DOHH2 (cell line): ENCODE results near the gene HIPK1.

Experiments
- H3F3A ChIP-seq: fragments of 200-600 bp; sonication (generic), shearing (Covaris generic); 2 replicates; pipeline ENCODE4 v1.6.0; 2016; ENCODE audit warnings: antibody characterized with exemption, mild to moderate bottlenecking; ENCODE audit not compliant: control insufficient read depth, insufficient read depth
- H3K27ac ChIP-seq: fragments of 200-600 bp; sonication (generic); 2 replicates; pipeline ENCODE4 v1.5.1; 2014; ENCODE audit warnings: low read depth, mild to moderate bottlenecking, low read length, moderate library complexity
- H3K27me3 ChIP-seq: fragments of 200-600 bp; sonication (generic); 2 replicates; pipeline ENCODE4 v1.6.1; 2014; ENCODE audit warnings: mild to moderate bottlenecking, low read length, mixed read lengths; ENCODE audit not compliant: control insufficient read depth
- H3K36me3 ChIP-seq: fragments of 200-600 bp; sonication (generic); 2 replicates; pipeline ENCODE4 v1.6.1; 2014; ENCODE audit warnings: mild to moderate bottlenecking, low read length, moderate library complexity, mixed read lengths; ENCODE audit not compliant: control insufficient read depth
- H3K4me1 ChIP-seq: fragments of 200-600 bp; sonication (generic); 2 replicates; pipeline ENCODE4 v1.6.1; 2014; ENCODE audit warnings: mild to moderate bottlenecking, low read length, mixed read lengths; ENCODE audit not compliant: control insufficient read depth
- H3K4me2 ChIP-seq: fragments of 200-600 bp; sonication (generic); 2 replicates; pipeline ENCODE4 v1.6.0; 2014; ENCODE audit warnings: mild to moderate bottlenecking, low read length, moderate library complexity
- H3K4me3 ChIP-seq: fragments of 200-600 bp; sonication (generic); 2 replicates; pipeline ENCODE4 v1.5.1; 2014; ENCODE audit warnings: mild to moderate bottlenecking, low read length, mixed read lengths
- H3K79me2 ChIP-seq: fragments of 200-600 bp; sonication (generic); 2 replicates; pipeline ENCODE4 v1.6.1; 2014; ENCODE audit warnings: mild to moderate bottlenecking, low read length, mixed read lengths; ENCODE audit not compliant: control insufficient read depth
- H3K9me2 ChIP-seq: fragments of 200-600 bp; sonication (generic); replicated peaks from 2 replicates; pipeline ENCODE4 v1.6.1; 2014; ENCODE audit warnings: mild to moderate bottlenecking, low read length, mixed read lengths; ENCODE audit not compliant: control insufficient read depth
- H3K9me3 ChIP-seq: fragments of 200-600 bp; sonication (generic); 2 replicates; pipeline ENCODE4 v1.6.1; 2014; ENCODE audit warnings: antibody characterized with exemption, low read length, mixed read lengths; ENCODE audit not compliant: control insufficient read depth, insufficient read depth
- H4K20me1 ChIP-seq: fragments of 200-600 bp; sonication (generic); 2 replicates; pipeline ENCODE4 v1.6.0; 2014; ENCODE audit warnings: low read depth, mild to moderate bottlenecking, antibody characterized with exemption, low read length, moderate library complexity; ENCODE audit not compliant: control insufficient read depth, insufficient read depth
- EZH2phosphoT487 ChIP-seq: fragments of 200-600 bp; sonication (generic); IDR thresholded peaks from 2 replicates; pipeline ENCODE4 v1.6.1; 2017; ENCODE audit warnings: borderline replicate concordance, mild to moderate bottlenecking, antibody characterized with exemption, low read length, moderate library complexity, mixed read lengths
- TF ChIP-seq, protein P1 (sequence below): fragments of 200-600 bp; sonication (generic); IDR thresholded peaks from one replicate; pipeline ENCODE4 v1.5.1; 2014; ENCODE audit warnings: antibody characterized with exemption, mild to moderate bottlenecking, low read depth, low read length; ENCODE audit not compliant: poor library complexity, severe bottlenecking

Gene HIPK1

DNA sequence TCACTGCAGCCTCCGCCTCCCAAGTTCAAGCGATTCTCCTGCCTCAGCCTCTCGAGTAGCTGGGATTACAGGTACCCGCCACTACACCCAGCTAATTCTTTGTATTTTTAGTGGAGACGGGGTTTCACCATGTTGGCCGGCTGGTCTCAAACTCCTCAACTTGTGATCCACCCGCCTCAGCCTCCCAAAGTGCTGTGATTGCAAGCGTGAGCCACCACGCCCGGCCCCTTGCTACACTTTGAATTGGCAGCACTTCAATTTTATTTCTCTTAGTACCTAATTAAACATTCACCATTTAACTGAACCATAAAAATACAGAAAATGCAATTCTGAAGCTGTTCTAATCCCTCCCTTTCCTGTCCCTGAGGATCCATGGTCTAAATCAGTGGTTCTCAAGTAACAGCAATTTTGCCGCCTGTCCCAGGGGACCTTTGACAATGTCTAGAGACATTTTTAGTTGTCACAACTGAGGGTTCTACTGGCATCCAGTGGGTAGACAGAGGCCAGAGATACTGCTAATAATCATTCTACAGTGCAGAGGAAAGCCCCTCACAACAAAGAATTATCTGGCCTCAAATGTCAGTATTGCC, 37.4 kb upstream of the HIPK1 start:
- Histone ChIP-seq H3K9me2 (no peaks in the 10 kb centered on the region), H3K27ac (no peak overlapping the region), H4K20me1 (no peaks in the 10 kb centered on the region), H3K27me3 (no peaks in the 10 kb centered on the region), H3K9me3 (no peaks in the 10 kb centered on the region), H3K4me2 (no peak overlapping the region), H3K79me2 (no peaks in the 10 kb centered on the region), H3K4me3 (no peak overlapping the region), H3K36me3 (peaks cover 32% of the 10 kb centered on the region), H3F3A (no peaks in the 10 kb centered on the region; the same call in 1 of the 2 replicates), H3K4me1 (peaks cover 3% of the 10 kb centered on the region; the same call in 1 of the 2 replicates)
- TF ChIP-seq EZH2phosphoT487 = no peak
- TF ChIP-seq, protein P1, sequence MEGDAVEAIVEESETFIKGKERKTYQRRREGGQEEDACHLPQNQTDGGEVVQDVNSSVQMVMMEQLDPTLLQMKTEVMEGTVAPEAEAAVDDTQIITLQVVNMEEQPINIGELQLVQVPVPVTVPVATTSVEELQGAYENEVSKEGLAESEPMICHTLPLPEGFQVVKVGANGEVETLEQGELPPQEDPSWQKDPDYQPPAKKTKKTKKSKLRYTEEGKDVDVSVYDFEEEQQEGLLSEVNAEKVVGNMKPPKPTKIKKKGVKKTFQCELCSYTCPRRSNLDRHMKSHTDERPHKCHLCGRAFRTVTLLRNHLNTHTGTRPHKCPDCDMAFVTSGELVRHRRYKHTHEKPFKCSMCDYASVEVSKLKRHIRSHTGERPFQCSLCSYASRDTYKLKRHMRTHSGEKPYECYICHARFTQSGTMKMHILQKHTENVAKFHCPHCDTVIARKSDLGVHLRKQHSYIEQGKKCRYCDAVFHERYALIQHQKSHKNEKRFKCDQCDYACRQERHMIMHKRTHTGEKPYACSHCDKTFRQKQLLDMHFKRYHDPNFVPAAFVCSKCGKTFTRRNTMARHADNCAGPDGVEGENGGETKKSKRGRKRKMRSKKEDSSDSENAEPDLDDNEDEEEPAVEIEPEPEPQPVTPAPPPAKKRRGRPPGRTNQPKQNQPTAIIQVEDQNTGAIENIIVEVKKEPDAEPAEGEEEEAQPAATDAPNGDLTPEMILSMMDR = no peak

DNA sequence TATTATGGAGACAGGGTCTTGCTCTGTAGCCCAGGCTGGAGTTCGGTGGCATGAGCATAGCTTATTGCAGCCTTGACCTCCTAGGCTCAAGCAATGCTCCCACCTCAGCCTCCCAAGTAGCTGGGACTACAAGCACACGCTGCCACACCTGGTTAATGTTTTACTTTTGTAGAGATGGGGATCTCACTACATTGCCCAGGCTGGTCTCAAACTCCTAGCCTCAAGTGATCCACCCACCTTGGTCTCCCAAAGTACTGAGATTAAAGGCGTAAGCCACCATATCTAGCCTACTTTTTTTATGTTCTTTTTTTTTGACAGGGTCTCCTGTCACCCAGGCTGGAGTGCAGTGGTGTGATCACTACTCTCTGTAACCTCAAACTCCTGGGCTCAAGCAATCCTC, 35.9 kb upstream of the HIPK1 start:
- no peaks in the 10 kb centered on the region for H4K20me1 ChIP-seq
- H3F3A ChIP-seq = no peaks in the 10 kb centered on the region; the same call in 1 of the 2 replicates
- no peak overlapping the region for H3K4me2 ChIP-seq
- H3K36me3 ChIP-seq = peaks cover 46% of the 10 kb centered on the region
- no peak overlapping the region for H3K27ac ChIP-seq
- H3K4me1 ChIP-seq = peaks cover 3% of the 10 kb centered on the region; the same call in 1 of the 2 replicates
- H3K9me3 ChIP-seq = no peaks in the 10 kb centered on the region
- H3K4me3 ChIP-seq = no peak overlapping the region
- no peaks in the 10 kb centered on the region for H3K9me2 ChIP-seq
- TF ChIP-seq, protein P1 = no peak
- no peak for TF ChIP-seq EZH2phosphoT487
- no peaks in the 10 kb centered on the region for H3K27me3 ChIP-seq
- H3K79me2 ChIP-seq = no peaks in the 10 kb centered on the region

DNA sequence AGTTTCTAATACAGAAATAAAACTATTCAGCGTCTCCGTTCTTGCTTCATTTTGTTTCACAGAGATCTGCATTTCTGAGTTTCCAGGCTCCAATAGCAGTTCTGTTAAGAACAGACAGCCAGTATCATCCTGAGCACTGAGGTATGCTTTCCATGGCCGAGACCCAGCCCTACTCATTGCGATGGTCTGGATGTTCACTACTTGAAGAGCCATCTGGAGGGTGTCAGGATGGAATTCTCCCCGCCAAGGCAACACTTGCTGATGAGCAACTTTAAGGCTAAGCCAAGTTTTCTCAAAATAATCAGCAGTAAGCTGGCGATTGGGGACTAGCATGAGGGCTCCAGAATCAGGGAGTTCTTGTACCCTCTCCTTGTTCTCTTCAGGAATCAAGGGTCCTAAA, 34.0 kb upstream of the HIPK1 start:
- H3K79me2 ChIP-seq = no peaks in the 10 kb centered on the region
- no peaks in the 10 kb centered on the region; the same call in 1 of the 2 replicates for H3F3A ChIP-seq
- H3K27me3 ChIP-seq = no peaks in the 10 kb centered on the region
- no peak overlapping the region for H3K4me2 ChIP-seq
- H3K4me1 ChIP-seq = peaks cover 3% of the 10 kb centered on the region; the same call in 1 of the 2 replicates
- no peak overlapping the region for H3K27ac ChIP-seq
- H3K9me2 ChIP-seq = no peaks in the 10 kb centered on the region
- no peaks in the 10 kb centered on the region for H4K20me1 ChIP-seq
- TF ChIP-seq, protein P1 = no peak
- TF ChIP-seq EZH2phosphoT487 = no peak
- H3K4me3 ChIP-seq = no peak overlapping the region
- H3K9me3 ChIP-seq = no peaks in the 10 kb centered on the region
- H3K36me3 ChIP-seq = peaks cover 64% of the 10 kb centered on the region
